Camera-type eye (tissue), 1 donor: ENCODE measurements around the gene CALD1. TPM values are rescaled to one million over a fixed set of nuclear protein-coding genes. Genes with fewer than 3 reads are reported as not detected.

Source experiments
- total RNA-seq: library from RNA; depleted of rRNA; stranded (reverse); fragments of >200 nt; gene quantifications from one replicate; pipeline ENCODE4 v1.2.3, GENCODE V29; 2014

Gene CALD1, protein sequence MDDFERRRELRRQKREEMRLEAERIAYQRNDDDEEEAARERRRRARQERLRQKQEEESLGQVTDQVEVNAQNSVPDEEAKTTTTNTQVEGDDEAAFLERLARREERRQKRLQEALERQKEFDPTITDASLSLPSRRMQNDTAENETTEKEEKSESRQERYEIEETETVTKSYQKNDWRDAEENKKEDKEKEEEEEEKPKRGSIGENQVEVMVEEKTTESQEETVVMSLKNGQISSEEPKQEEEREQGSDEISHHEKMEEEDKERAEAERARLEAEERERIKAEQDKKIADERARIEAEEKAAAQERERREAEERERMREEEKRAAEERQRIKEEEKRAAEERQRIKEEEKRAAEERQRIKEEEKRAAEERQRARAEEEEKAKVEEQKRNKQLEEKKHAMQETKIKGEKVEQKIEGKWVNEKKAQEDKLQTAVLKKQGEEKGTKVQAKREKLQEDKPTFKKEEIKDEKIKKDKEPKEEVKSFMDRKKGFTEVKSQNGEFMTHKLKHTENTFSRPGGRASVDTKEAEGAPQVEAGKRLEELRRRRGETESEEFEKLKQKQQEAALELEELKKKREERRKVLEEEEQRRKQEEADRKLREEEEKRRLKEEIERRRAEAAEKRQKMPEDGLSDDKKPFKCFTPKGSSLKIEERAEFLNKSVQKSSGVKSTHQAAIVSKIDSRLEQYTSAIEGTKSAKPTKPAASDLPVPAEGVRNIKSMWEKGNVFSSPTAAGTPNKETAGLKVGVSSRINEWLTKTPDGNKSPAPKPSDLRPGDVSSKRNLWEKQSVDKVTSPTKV
- 151 TPM for total RNA-seq

DNA sequence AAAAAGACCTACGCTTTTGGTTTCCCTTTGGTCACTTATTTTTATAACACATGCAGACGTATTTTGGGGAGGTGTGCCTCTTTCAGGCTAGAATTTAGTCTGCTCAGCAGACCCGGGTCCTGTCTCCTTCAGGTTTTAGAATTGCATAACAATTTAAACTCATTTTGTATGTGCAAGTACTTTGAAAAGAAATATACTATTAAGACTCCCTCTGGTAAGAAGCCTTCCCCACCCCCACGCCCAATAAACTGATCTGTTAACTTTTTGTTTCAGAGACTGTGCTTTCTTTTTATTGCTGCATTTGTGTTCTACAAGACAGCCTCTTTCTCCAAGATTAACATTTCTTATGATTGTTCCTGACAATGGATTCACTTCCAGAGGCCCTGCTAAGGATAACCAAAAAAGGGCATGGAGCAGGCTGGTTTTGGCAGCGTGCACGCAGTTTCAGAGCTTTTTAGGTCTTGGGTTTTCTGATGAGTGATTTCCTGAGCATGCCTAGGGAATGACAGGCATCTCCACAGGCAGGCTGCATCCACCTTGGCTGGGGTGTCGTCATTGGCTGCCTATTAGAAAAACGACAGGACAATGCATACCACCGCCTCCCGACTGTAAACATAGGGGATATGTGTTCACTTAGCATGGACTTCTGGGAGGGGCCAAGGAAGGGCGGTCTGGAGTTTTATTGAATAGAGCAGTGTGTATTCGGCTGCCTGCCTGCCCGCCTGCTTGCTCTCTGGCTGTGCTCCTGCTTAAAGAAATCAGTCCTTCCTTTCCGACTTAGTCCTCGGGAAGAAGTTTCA, at the start of gene CALD1:
Gene CALD1 (plus strand): TSS at position 694 of the 800 bp plus-strand sequence. CDS start 88,100 bp downstream, outside the sequence.

DNA sequence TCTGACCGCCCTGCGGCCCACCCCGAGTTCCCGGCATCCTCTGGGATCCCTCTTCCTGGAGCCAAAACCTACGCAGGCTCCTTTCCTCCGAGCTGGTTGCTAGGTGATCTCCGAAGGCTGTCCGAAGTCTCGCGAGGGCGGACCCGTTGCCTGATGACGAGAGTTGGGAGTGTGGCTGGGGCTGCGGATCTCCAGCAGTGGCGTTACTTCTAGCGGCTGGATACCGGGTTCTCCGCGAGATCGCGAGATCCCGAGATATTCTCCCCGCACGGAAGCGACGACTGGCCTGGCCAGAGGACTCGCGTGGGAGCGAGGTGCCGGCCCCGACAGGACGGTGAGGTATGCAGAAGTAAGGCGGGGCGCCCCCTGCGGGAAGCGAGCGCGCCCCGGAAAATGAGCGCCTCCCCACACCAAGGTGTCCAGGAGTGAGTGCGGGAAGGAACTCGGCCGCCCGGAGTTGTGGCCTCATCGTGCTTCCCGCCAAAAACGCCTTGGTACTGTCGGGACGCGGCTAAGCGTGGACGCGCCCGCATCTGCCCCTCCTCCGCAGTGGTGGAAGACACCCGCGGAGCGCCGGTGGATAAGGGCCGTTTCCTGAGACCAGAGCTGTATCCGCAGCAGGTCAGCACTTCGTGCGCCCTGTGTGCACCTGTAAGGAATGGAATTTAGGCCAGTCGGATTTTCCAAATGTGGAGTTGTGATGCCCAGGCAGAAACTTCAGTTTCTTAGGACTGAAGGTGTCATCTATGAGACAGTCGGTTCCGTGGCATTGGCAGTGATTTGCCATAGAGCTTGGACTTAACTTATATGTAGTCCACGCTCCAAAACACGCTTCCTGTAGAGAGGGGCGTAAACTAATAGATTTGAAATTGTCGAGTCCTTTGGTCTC, 207.2 kb downstream of the CALD1 start, which contains the start of gene AGBL3:
Gene AGBL3 (plus strand): TSS at position 146 of the 889 bp plus-strand sequence. CDS start 1,426 bp downstream, outside the sequence.

Other genes with a start within 250 kb of the CALD1 start
- not detected for gene AKR1B15, start 230.5 kb upstream of the CALD1 start, total RNA-seq
- 123 TPM for gene BPGM, start 132.8 kb upstream of the CALD1 start, total RNA-seq
- 5.8 TPM for gene AGBL3, start 206.9 kb downstream of the CALD1 start, total RNA-seq